ENCODE results near the gene TCF3.
"Not testable (repeated sequence)": the region's sequence is repeated elsewhere in the genome, so short reads cannot be mapped to it uniquely, and the experiment has no call there.

The TCF3 gene

DNA sequence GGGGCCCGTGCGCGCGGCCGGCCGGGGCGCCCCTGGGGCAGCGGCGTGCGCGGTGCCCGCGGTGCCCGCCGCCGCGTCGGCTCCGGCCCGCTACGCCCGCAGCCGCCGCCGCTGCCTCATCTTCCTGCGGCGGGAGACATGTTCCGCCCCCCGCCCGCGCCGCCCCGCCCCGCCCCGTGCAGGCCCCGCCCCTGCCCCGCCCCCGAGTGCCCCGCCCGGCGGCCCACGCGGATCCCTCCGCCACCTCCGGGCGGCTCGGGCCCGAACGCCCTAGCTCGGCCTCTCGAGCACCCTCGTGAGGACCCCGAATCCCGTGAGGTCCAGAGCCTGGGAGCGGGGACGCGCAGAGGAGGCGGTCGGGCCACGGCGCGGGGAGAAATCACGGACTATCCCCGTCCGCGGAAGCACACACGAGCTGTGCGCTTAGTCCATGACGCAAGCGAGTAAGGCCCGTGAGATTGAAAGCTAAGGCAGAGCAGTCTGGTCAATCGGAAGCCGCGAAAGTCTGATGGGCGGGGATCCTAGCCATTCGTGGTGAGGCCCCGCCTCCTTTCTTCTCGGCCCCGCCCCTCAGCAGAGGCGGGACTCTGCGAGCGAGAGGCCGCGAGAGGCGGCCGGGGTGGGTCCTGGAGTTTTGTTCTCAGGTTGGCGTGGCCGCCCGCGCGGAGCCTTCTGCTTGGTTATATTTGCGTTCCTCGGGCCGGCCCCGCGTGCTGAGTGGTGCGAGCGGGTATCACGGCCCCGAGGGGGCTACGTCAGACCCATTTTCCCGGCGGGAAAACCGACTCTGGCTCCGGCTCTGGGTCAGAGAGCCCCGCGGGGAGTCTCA lies at the start of gene TCF3:
TSS of gene TCF3 (minus strand) at position 145 of the 829 bp plus-strand sequence. CDS start 2,367 bp downstream, outside the sequence.
- peak; percentile 99 for DNase-seq

DNA sequence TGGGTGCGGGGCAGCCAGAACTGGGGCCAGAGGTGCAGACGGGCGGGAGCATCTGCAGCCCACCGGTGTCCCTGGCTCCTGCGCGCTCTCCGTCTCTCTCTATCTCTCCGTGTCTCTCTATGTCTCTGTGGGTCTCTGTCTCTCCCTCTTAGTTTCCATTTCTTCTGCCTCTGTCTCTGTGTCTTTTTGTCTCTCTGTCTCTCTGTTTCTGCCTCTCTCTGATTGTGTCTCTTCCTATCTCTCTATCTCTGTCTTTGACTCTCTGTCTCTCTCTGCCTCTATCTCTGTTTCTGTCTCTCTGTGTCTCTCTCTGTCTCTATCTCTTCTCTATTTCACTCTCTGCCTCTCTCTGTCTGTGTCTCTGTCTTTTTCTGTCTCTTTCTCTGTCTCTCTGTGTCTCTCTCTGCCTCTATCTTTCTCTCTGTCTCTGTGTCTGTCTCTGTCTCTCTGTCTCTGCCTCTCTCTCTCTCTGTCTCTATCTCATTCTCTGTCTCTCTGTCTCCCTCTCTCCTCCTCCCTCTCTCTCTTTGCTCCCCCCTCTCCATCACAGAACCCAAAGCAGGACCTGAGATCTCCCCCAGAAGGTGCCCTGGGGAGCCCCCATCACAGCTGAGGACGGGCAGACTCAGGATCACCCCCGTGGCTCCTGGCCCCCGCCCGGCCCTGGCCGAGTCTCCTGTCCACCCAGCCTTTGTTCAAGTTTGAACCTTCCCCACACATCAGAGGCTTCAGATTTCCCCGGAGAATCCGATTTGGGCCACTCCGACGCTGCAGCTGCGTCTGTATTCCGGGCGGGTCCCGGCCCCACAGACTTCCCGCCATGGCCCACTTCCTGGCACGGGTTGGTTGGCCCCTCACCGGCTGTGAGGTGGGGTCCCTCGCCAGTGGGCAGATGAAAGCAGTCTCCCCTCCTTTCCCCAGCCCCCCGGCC lies 48.6 kb upstream of the TCF3 start:
- no peak for DNase-seq

DNA sequence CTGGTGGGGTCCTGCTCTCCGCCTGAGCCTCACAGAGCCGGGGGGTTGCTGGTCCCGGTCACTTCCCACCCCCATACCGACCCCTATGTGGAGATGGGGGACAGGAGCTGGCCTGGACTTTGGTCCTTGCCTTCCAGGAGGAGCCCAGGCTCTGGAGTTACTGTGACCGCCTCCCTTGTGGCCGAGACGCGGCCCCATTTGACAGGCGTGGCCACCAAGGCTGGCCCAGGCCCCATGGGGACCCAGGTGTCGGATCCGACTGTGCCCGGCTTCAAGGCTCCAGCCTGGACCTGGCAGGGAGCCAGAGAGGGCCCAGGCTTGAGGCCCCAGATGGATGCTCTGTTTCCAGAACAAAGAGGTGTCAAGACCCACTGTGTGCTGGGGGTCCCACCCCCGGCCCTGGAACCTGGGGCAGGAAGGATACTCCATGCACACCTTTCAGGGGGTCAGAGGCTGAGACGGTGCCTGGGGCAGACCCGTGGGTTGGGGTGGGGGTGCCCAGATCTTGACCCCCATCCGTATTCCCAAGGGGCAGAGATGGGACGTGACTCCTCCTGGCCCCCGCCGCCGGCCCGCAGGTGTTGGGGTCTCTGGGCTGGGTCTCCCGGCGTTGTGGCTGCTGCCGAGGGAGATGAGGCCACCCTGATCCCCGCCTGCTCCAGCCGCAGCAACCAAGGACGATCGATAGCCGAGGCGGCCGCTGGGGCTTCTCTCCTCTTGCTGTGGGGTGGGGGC lies 47.8 kb upstream of the TCF3 start:
- no peak for DNase-seq

DNA sequence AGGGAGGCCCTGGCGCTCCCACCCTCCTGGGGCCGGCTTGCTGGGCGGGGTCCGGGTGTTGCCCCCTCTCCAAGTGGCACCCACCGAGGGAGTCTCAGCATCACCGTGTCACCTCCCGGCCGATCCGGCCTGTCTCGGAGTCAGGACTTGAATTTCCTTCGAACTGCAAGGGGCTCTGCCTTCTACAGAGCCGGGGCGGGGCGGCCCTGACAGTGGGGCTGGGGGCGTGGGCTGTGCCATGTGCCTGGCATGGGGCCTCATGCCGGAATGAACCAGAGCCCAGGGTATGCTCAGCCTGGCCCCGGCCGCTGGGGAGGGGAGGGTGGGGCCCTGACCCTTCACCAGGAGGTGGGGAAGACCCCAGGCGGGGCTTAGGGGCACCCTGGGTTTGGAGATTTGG lies 47.0 kb upstream of the TCF3 start:
- DNase-seq, result no peak

DNA sequence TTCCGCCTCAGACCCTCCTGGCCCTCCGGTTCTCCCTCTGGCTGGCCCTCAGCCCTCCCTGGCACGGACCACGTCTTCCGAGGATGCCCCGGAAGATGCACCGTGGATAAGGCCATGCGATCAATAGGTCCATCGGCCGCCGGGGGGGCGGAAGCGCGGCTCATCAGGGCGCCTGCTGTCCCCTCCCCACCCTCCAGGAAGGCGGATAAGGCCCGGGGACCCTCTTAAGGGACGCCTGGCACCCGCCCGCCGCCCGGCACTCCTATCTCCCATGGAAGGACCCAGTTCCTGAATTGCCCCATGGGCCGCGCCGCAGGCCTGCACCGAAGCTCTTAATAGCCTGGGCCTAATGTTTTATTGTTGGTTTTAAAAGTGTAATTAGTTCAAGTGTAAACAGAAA lies 46.2 kb upstream of the TCF3 start:
- DNase-seq, result no peak

DNA sequence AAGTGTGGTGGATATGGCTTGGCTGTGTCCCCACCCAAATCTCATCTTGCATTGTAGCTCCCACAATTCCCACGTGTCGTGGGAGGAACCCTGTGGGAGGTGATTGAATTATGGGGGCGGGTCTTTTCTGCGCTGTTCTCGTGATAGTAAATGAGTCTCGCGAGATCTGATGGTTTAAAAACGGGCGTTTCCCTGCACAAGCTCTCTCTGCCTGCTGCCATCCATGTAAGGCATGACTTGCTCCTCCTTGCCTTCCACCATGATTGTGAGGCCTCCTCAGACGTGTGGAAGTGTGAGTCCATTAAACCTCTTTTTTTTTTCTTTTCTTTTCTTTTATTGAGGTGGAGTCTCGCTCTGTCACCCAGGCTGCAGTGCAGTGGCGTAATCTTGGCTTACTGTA lies 43.1 kb upstream of the TCF3 start:
- DNase-seq, result not testable (repeated sequence)

DNA sequence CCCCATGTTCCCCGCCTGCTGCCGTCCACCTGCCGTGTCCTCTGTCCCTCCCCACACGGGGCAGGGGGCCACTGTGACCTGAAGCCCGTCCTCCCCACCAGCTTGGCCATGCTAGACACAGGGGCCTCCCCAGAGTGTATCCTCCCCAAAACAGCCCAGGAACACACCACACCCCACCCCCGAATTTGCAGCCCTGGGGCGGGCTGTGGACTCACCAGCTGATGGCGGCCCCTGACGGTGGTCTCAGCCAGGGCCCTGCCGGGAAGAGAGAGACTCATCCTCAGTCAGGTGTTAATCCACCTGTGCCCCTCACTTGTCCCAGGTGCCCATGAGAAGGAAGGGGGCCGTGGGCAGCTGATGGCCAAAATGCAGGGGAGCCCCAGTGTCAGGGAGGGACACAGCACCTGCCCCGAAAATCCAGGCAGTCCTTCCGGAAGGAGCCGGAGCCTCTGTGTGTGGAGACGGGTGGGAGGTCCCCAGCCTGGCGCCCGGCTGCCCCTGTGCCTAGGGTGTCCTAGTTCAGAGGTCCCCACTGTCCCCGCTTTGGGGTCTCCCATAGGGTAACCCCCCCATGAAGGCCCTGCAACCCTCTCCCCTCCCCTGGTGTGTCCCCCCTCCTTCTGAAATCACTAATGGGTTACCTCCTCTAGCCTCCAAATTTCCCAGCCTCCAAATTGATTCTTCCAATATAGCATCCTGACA lies 39.3 kb upstream of the TCF3 start:
- no peak for DNase-seq

DNA sequence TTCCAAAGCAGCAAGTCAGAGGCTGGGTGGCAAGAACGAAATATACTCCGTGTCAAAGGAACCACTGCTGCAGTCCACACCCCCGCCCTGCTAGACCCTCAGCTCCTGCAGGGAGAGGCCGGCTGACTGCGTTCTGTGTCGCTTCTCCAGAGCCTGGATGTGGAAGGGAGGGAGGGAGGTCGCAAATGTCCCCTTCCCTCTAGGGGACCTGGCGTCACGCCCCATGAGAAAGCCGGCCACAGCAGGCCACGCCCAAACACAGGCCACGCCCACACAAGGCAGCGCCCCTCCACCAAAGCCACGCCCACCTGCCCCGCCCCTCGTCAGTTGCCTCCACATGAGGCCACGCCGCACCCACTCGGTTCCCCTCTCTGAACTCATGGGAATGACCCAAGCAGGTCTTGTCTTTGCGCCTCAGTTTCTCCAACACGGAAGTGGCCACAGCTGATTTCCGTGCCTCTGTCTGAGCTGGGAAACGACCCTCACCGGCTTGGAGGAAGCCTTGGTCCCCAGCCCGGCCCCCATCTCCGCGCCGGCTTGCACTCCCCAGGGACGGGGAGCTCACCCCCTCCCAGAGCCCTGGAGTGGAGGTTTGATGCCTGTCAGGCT lies 38.4 kb upstream of the TCF3 start:
- peak; percentile 66 to 83 (median 76) for DNase-seq

DNA sequence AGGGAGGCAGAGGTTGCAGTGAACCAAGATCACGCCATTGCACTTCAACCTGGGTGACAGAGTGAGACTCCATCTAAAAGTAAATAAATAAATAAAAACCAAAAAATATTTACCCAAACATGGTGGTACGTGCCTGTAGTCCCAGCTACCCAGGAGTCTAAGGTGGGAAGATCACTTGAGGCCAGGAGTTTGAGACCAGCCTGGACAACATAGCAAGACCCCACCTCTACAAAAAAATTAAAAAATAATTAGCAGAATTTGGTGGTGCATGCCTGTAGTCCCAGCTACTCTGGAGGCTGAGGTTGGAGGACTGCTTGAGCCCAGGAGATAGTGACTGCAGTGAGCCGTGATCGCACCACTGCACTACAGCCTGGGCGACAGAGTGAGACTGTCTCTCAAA lies 33.4 kb upstream of the TCF3 start:
- not testable (repeated sequence) for DNase-seq

DNA sequence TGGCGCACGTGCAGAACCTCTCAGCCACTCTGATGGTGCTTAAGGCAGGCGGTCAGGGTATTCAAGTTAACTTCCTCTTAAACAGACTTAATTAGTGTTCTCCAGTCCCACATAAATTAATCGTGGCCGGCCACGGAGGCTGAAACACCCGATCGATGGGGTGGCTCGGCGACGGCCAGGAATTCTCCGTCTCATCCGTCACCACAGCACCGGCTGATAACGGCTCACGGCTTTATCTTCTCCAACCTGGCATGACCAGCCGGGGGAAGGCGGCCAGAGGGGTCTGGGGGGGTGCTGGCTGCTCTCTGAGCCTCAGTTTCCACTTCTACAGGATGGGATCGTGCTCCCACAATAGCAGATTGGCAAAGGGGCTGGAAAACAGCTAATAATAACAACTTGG lies 32.6 kb upstream of the TCF3 start:
- no peak for DNase-seq

DNA sequence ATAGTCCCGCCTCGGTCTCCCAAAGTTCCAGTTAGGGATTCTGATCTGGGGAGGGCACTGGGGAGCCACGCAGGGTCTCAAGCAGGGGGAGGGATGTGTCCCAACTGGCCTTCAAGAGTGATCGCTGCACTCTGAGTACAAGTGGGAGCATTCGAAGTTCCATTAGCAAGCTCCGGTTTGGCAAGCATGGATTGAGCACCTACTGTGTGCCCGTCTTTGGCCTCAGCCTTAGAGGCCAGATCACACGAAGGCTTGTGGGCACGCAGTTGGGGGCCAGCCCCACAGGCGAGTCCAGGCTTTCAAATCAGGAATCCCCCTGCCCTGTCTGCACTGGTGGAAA lies 32.1 kb upstream of the TCF3 start:
- DNase-seq, result no peak

DNA sequence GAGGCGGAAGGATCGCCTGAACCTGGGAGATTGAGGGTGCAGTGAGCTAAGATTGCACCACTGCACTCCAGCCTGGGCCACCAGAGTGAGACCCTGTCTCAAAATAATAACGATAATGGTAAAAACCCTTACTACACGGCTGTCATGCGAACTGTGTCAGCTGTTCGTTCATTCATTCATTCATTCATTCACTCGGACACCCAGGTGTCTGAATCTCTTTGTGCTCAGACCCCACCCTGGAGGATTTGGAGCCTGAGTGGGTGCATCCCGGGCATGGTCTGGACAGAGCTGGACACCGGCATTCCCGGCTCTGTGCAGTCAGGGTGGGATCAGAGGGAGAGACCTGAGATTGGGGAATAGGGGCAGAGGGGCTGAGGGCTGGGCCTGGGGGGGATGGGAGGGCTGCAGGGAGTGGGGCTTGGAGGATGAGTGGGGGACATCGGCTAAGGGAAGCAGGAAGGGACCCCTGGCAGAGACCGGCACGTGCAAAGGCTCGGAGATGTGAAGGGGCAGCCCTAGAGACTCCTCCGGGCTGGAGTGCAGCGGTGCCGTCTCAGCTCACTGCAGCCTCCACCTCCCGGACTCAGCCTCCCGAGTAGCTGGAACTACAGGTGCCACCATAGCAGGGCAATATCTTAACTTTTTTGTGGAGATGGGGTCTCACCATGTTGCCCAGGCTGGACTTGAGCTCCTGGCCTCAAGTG lies 31.6 kb upstream of the TCF3 start:
- no peak for DNase-seq

DNA sequence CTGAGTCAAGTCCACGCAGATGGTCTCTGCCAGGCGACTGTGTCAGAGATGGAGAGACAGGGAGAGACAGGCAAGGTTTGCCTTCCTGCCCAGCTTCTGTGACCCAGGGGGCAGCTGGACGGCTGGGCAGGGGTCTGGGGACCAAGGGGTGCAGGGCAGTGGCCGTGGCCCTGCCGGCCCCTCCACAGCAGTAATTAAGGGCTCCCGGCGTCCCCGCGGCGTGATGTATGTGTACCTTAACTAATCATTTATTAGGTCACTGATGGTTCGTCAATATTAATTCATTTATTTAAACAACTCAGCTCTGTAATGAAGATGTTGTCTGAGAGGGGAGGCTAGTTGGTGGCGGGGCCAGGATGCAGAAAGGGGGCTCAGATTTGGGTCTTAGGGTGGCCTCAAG lies 28.6 kb upstream of the TCF3 start:
- no peak for DNase-seq

DNA sequence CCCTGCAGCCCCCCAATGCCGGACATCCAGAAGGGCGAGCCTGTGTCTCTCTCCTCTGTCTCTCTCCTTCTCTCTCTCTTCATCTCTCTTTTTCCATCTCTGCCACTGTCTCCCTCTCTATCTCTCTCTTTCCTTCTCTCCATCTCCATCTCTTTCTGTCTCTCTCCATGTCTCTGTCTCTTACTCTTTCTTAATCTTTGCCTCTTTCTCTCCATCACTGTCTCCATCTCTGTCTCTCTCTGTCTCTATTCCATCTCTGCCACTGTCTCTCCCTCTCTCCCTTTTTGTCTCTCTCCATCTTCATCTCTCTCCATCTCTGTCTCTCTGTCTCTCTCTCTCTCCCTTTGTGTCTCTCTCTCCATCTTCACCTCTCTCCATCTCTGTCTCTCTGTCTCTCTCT lies 25.7 kb upstream of the TCF3 start:
- no peak for DNase-seq

DNA sequence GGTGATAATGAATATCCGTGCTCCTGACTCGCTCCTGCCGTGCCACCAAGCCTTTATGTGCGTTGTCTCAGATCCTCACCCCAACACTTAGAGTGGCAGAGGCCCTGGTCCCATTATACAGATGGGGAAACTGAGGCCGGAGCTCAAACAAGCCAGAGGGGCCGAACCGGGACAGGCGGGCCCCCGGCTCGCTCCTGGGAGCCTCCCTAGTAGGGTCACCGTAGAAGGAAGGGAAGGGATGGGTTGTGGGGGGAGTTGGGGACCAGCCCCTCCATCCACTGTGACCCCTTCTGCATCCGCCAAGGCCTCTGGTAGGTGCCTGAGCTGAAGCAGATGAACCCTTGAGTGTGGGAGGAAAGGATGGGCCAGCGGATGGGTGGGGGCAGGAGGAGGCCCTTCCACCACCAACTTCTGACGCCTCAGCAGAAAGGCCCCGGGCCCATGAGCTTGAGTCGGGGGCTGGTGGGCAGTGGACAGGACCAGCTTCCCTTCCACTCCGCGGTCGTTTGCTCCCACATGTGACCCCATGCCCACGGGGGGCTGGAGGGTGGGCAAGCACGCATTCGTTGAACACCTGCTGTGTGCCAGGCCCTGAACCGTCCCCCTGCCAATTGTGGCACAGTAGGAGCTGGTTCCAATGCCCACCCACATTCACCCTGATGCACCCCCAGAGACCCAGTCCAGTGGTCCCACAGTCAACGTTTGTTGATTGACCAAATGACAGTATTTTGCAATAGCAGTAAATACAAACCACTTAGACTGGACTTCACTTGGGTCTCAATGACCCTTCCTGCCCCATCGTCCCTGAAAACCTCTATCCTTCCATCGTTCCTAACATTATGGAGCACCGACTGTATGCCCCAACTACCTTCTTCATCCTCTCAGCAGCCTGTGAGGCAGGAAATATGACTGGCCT lies 24.2 kb upstream of the TCF3 start:
- no peak for DNase-seq

DNA sequence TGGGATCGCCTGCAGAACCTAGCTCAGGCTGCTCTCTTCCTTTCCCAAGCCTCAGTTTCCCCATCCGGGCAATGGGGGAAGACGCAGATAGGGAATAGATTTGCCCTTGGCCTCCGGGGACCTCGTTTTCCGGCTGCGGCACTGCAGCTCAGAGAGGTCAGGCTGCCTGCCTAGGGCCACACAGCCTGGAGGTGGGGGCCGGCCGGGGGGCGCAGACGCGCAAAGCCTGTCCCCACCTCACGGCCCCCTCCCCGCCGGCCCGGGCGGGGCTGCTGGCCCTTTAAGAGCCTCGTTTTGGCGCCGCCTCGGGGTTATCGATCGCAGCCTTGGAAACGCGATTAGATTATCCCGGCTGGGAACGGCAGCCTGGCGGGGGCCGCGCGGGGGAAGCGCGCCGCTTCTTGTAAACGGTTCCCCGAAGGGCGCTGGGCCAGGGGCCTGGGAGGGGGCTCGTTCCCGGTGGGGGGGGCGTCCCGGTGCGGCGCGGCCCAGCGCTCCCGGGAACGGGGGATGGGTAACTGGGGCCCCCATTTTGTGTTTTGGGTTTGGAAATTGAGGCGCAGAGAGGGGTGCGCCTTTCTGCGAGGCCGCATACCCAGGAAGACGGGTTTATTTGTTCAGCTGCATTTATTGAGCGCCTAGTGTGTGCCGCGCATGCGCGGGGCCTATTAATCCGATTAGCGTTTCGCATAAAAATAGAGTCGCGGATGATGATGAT lies 23.4 kb upstream of the TCF3 start:
- no peak for DNase-seq

DNA sequence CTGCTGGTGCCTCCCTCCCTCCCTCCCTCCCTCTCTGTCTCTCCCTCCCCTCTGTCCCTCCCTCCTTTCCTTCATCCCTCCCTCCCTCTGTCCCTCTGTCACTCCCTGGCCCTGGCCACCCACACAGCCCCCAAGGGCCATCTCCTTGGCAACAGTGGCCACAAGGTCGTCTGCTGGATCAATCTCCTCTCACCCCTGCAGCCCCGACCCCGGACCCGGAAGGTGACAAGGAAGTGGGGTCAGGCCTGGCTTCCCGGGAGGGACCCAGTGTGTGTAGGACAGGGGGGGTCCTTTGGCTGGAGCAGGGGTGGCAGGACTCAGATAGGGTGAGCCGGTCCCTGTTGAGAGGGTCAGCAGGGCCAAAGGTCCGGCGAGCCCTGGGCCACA lies 21.9 kb upstream of the TCF3 start:
- DNase-seq, result no peak

DNA sequence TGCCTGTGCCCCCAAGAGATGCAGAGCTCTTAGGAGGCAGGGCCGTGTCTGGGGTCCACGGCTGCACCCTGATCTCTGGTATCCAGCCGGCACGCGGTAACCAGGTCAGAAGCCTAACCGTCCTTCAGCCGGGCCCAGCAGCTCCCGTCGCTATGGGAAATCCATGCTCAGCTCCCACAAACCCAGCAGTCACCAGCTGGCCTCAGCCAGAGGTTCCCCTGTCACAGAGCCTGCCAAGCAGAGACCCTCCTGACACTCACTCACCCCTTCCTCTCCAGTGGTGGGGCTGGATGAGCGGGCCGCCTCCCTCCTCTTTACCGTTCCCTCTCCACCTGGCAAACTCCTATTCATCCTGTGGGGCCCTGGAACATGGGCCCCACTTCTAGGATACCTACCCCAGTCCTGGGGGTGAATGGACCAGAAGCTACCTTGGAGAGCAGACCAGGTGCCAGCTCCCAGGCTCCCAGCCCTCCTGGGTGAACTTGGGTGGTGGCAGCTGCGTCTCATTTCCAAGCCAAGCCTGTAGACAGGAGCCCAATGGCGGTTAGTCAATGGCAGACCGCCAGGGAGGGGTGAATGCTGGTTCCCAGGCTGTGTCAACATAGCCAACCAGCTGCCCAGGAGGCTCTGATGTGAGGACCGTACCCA lies 21.4 kb upstream of the TCF3 start:
- no peak for DNase-seq

All from suppressor macrophage treated with lipopolysaccharide for 1 hour (primary cell).